ENCODE data around the gene TMEM164.

The TMEM164 gene

DNA sequence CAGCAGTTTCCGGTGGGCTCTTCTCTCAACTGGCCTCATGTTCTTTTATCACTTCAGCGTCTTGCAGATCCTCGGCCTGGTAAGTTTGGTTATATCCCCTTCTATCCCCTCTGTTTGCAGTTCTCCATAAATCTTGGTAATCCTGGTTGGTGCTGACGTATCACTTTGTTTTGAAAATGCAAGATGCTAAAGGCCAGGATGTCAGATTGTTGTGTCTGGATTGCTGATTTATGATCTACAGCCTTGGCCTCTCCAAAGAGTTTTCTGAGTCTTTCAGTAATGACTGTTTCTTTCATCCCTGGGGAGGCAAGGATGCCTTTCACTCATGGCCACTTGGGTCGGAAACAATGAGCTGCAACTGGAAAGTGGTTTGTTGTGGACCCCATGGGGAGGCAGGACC lies 168.5 kb downstream of the TMEM164 start:
- no peak overlapping the region for H3K27ac ChIP-seq
- TF ChIP-seq, protein P1, sequence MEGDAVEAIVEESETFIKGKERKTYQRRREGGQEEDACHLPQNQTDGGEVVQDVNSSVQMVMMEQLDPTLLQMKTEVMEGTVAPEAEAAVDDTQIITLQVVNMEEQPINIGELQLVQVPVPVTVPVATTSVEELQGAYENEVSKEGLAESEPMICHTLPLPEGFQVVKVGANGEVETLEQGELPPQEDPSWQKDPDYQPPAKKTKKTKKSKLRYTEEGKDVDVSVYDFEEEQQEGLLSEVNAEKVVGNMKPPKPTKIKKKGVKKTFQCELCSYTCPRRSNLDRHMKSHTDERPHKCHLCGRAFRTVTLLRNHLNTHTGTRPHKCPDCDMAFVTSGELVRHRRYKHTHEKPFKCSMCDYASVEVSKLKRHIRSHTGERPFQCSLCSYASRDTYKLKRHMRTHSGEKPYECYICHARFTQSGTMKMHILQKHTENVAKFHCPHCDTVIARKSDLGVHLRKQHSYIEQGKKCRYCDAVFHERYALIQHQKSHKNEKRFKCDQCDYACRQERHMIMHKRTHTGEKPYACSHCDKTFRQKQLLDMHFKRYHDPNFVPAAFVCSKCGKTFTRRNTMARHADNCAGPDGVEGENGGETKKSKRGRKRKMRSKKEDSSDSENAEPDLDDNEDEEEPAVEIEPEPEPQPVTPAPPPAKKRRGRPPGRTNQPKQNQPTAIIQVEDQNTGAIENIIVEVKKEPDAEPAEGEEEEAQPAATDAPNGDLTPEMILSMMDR (conservative IDR thresholded peaks at IDR 0.05), result no peak

DNA sequence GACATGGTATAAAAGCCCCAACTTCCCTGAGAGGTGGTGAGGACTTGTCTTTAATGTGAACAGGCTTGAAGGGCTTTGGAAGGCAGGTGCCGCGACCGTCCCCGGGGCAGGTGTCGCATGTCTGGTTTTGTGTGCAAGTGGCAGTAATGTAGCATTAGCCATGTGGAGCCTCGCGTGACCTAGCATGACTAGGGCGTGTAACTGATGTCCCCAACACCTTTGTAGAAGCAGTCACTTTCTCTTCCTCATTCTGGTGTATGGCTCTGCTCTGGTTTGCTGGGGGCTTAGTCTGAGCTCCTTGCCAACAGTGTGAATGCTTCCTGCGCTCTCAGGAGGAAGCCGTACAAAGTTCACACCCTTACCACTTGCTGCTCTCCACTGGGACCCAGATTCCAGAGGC lies 169.3 kb downstream of the TMEM164 start:
- TF ChIP-seq, protein P1 (conservative IDR thresholded peaks at IDR 0.05), result no peak
- peak overlapping the region; percentile 69; the same call in 1 of the 2 replicates for H3K27ac ChIP-seq

DNA sequence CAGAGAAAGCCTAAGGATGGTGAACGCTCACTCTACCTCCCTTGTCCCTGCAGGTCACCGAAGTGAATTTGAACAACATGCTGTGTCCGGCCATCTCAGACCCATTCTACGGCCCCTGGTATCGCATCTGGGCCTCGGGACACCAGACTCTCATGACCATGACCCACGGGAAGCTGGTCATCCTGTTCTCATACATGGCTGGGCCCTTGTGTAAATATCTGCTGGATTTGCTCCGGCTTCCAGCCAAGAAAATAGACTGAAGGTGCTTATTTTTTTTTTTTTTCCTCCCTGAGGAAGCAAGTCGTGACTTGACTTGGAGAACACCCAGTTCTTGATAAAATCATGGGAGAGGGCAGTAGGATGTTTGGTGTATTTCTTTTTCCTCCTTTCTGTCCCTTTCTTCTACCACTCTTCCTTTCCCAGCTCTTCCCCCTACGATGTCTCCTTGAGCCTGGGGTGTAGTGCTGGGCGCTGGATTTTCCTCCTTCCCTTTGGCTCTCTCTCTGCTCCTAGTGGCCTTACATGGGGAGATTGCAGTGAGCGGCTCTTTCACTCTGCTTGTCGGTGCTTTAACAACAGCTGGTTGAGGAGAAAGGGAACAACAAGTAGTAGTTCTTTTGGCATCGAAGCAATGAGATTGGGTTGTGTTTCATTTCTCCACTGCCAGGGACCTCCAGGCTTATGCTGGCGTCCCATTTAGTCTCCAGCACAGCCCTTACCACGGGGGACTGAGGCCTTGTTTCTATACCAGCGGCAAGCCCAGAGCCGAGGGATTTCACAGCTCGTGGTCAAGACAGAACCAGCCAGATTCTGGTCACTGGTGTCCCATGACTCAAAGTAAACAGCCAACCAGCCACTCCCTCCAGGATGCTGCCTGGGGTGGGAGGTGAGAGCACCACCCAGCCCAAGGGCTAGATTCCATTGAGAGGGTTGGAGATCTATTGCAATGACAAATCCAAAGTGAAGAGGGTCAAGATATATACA lies 170.6 kb downstream of the TMEM164 start:
- H3K27ac ChIP-seq, result peak overlapping the region; percentile 69
- TF ChIP-seq, protein P1 (conservative IDR thresholded peaks at IDR 0.05), result no peak

DNA sequence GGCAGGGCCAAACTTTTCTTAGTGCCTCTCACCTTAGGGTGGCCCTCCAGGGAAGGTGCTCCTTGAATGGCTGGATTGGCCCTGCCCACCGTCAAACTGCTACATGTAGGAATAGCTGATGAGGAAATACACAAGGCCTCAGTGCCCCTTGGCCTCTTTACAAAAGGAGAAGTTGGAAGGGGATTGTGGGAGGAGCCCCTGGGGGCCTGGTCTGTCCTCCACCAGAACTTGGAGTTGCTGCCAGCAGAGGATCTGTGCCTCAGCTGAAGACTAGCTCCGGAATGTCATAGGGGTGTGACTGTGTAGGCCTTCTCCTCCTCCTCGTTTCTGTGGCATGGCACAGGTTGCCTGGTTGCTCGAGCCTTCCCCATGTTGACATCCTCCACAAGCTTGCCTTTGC lies 172.2 kb downstream of the TMEM164 start:
- H3K27ac ChIP-seq, result no peak overlapping the region
- TF ChIP-seq, protein P1 (conservative IDR thresholded peaks at IDR 0.05), result no peak

DNA sequence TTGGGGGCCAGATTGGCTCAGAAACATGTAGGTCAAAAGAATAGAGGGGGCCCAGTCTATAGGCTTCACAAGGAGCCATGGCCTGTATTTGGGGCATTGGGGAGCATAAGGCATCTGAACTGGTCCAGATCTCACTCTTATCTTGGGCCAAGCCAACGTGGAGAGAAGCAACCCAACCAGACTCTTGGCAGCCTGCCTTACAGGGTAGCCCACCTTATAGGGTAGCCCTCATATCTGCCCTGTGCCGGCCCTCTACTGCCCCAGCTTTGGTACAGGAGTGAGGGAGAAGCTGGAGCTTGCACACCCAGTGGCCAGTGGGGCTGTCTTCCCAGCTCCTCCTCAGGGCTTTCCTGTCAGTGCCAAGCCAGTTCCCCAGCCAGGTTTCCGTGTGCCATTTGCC lies 172.8 kb downstream of the TMEM164 start:
- TF ChIP-seq, protein P1 (conservative IDR thresholded peaks at IDR 0.05), result no peak
- H3K27ac ChIP-seq, result no peak overlapping the region

DNA sequence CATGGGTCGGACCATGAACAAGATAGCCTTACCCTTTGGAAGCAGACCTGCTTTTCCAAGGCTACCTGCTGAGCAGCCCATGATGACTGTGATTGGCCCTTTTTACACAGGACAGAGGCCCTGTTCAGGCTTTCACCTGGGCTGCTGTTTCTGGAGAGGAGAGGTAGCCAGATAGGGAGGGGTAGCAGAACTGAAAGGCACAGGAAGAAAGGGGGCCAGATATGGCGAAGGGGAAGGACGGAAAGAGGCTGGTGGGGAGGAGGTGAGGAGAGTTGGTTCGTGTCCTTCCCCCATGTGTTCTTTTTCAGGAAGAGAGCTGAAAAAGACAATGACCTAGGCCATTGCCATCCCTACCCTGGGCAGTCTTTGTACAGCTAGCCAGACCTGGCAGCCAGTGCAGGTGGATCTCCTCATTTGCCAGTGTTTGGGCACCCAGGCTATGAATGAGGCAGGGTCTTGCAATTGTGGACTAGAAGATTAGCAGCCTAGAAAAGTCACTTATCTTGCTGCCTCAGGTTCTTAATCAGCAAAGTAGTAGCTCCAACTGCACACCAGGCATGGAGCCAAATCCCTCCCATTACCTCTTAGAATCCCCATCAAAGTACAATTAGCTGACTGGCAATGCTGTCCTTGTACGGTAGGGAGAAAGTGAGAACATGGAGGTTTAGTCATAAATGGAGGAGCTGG lies 175.4 kb downstream of the TMEM164 start:
- H3K27ac ChIP-seq, result no peak overlapping the region
- TF ChIP-seq, protein P1 (conservative IDR thresholded peaks at IDR 0.05), result no peak

DNA sequence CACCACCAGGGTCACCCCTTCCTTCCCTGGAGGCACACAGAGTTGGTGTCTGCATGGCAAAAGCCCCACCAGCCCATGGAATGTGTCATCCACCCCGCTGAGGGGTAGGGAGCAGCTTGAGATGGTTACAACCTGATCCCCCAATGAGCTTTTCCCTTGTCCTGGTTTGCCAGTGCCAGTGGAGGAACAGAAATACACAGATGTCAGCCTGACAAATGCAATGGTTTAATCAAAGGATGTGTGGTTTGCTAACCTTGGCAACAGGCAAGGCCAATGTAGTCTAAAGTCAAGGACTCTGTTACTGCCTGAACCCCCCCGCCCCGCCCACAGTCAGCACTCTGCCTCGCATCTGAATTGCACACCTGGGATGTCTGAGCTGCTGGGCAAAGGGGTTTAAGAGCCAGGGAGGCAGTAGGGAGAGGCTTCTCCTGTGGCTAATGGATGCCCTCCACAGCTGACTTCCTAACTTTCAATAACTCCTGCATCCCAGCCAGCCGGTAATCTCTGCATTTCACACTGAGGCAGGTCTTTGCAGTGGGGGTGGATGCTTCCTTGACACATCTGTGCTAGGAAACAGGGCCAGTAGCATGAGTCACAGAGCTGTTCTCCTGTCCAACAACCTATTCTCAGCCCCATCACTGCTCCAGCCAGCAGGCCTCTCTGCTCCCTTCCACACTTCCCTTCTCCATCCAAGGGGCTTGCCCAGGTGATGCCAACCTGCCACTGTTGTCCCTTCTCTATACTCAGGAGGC lies 177.4 kb downstream of the TMEM164 start:
- H3K27ac ChIP-seq, result no peak overlapping the region
- TF ChIP-seq, protein P1 (conservative IDR thresholded peaks at IDR 0.05), result no peak
